Activated gamma-delta T cell treated with Interleukin-2 at 50 U/mL for 16 hours (primary cell): Measurements from ENCODE around the gene SPATA2.
"Not testable (repeated sequence)": the region's sequence is repeated elsewhere in the genome, so short reads cannot be mapped to it uniquely, and the experiment has no call there.

Source experiments
- DNase-seq: peaks from one replicate; pipeline ENCODE4 v3.0.0-alpha.2; 2020

The SPATA2 gene

DNA sequence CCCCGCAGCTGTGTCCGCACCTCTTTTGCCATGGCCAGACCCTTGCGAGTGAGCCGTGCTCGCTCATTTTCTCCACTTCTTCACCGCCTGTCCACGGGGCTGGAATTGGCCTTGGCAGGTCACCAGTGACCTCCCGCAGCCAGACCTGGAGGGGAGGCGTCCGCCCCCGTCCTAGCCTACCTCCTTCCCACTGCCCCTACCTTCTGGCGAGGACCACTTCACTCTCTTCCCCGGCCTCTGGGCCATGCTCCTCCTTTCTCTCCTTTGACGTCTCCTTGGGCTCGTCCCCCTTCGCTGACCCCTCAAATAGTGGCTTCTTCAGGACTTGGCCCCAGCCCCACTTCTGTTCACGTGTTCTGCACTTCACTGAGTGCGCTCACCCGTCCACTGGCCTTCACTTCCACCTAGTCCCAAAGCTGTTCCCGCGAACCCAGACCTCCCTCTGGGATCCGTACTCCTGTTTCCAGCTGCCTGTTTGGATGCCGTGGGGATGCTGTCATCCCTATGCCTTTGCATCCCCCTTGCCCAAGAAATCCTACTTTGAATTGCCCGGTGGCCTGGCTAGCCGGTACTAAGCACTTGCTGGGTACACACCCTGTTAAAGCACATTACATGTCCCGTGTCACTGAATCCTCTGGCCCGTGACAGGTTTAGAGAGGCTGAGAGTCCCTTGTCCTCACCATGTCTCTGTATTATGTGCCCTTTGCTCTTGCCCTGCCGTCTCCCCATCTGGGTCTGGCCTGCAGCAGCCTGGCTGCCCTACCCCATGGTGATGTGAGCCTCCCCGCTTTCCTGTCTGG, 33.0 kb downstream of the SPATA2 start:
- DNase-seq = no peak

DNA sequence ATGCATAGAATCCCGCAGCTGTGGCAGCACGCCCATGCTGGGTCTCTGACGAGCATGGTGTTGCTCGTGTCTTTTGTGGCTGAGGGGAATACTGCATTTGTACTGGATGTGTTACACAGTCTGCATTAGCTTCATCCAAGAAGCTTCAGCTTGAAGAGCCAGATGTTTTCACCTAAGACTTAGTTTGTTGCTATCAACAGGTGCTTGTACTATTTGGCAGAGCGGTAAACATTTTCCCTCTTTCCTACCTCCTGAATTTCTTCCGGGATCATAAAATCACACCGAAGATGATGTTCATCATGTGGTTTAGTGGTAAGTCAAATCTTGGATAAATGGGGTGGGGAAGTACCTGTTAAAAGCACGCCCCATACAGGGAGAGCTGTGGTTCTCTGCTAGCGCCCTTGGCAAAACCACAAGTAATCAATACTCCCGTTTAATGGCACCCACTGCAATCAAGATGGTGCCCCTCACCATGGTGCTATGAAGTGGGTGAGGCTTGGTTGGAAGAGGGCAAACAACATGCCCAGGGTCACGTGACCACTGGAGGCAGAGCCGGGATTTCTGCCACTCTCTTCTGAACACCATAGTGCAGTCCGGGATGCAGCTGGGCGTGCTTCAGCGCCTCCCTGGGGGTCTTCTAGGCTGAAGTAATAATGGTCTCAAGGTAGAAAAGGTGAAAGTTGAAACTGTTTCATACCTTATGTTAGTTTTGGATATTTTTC, 34.4 kb downstream of the SPATA2 start:
- no peak for DNase-seq

GRCh38 chr20:49880177-49880576, 35.2 kb downstream of the SPATA2 start:
- no peak for DNase-seq

DNA sequence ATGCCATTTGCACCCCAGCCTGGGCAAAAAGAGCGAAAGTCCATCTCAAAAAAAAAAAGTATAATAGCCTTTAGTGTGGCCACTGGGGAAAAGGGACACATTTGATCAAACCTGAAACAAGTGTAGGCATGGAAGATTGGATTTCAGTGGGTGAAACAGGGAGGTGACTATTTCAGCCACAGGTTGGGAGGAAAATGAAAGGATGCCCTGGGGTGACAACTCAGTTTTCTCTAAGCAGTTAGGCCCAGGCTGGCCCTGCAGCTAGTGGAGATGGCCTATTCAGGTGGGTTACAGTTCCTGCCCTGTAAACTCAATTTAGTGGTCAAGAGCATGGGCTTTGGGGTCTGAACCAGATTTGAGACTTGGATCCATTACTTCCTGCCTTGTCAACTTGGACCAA, 36.4 kb downstream of the SPATA2 start:
- no peak for DNase-seq

GRCh38 chr20:49877386-49877921, 37.9 kb downstream of the SPATA2 start:
- no peak for DNase-seq

GRCh38 chr20:49874696-49875095, 40.6 kb downstream of the SPATA2 start:
- no peak for DNase-seq

- no peak for DNase-seq
Observed at GRCh38 chr20:49872056-49872455, 43.3 kb downstream of the SPATA2 start.

- DNase-seq = no peak
Observed at GRCh38 chr20:49871391-49871948, 43.9 kb downstream of the SPATA2 start.

DNA sequence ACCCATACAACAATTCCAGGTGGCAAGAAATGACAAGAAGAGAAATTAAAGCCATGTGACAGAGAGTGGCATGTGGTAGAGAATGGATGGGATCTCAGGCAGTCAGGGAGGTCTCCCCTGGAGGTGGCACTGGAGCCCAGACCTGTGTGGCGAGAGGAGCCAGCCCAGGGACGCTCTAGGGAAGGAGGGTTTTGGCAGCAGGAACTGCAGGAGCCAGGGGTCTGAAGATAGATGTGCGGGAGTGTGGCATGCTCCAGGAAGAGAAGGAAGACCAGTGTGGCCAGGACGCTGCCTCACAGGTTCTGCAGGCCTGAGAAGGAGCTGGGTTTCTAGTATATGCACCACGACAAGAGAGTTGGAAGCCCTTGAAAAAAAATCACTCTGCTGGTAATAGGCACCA, 45.1 kb downstream of the SPATA2 start:
- no peak for DNase-seq

- DNase-seq = no peak
Observed at GRCh38 chr20:49868964-49869363, 46.4 kb downstream of the SPATA2 start.

DNA sequence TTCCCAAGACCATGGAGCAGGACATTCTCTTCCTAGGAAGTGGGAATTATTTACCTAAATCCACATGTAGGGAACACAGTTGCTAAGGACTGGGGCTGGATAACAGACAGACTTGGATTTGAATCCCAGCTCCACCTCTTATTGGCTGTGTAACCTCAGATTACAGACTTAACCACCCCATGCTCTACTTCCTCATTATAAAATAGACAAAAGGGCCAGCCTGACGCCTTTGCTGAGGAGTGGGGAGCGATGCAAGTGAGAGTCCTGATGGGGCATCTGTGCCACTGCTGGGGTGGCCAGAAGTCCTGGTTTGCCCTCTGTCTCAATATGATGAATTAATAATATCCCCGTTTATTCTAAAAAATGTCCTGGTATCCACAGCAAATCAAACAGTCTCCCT, 46.8 kb downstream of the SPATA2 start:
- DNase-seq = no peak

DNA sequence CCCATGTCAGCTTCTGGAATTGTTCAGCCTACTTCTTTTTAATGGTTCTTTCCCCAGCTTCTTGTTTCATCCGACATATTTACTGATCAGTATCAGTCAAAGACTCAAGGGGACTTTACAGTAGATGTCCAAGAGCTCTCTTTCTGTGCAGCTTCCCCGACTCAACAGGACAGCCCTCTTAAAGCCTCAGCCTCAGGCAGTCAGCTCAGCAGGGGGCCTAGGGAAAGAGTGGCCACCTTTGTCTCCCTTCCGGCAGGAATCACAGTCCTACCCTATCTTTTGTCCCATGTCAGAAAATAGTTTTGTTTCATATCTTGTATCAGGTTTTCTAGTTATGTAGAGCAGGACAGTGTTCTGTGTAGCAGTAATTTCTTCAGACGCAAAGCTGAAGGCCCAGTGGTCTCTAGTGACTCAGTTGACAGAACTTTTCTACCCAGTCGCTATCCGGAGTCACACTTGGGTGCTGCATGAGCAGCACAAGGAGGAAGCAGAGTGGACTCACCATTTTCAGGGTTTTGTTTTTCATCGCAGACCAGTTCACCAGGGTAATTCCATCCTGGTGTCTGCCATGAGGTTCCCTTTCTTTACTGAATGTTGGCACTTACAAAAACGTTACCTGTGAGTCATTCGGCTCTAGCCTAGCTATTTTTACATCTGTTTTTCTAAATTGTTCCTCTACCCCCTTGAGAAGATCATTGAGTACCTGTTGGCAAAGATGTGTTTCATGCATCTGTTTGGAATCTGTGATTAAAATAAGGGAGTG, 47.7 kb downstream of the SPATA2 start:
- no peak for DNase-seq

GRCh38 chr20:49866051-49866450, 49.3 kb downstream of the SPATA2 start:
- DNase-seq = no peak

DNA sequence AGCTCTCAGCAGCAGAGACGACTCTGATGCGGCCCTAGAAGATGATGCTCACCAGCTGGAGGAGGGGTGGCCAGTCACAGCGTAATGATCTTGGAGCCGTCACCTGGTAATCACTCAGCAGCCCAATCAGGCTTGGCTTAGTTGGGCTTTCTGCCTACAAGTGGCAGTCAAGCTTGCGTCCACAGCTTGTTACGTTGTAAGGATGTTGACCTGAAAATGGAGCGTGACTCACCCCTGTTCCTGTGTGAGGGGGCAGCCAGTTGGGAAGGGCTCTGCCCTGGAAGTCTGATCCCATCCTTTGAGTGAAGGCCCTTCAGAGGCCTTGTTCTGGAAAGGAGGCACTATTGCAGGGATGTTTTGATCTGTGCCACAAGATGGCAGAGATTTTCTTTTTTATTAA, 49.8 kb downstream of the SPATA2 start:
- DNase-seq = no peak

DNA sequence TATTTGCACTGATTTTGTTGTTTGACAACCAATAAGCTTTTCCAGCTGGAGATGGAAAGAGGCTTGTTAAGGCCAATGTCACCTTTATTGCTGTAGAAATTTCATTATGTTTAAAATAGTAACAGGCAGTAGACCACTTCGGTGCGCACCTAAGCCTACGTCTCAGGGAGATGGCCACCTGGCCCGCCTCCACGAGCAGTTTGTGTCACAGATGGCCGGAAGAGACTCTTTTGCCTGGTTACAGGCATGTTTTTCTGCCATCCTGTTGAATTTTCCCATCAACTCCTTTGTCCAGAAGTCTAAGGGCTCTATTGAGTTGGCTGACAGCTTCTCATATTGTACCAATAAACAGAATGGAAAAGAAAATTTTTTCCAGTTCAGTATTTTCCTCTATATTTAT, 51.7 kb downstream of the SPATA2 start:
- DNase-seq = no peak

- DNase-seq = no peak
Observed at GRCh38 chr20:49862607-49863200, 52.6 kb downstream of the SPATA2 start.

DNA sequence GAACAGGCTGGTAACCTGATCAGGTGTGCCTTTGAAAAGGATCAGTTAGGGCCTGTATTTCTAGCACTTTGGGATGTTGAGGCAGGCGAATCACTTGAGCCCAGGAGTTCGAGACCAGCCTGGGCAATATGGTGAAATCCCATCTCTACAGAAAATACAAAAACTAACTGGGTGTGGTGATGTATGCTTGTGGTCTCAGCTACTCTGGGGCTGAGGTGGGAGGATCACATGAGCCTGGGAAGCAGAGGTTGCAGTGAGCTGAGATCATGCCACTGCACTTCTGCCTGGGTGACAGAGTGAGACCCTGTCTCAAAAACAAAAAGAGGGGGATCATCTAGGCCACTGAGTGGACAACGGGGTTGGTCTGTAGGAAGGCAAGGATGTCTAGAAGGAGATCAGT, 54.1 kb downstream of the SPATA2 start:
- not testable (repeated sequence) for DNase-seq

DNA sequence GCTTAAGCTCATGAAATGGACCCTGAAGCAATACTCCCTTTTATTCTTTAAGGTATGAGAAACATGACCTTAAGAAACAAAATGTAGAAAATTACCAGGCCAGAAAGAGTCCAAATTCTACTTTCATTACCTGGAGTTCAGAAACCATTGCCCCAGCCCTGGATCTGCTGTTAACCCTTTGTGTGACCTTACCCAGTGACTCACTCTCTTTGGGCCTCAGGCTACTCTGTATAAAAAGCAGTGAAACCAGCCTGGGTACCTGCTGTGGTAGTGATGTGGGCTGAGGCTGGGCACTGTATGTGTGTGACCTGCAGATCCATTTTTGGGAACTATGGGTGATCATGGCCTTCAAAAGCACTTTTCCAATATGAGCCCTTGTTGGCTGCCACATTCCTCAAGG, 55.5 kb downstream of the SPATA2 start:
- DNase-seq = no peak

- DNase-seq = no peak
Observed at GRCh38 chr20:49859011-49859410, 56.3 kb downstream of the SPATA2 start.

- no peak for DNase-seq
Observed at GRCh38 chr20:49858076-49858585, 57.2 kb downstream of the SPATA2 start.

DNA sequence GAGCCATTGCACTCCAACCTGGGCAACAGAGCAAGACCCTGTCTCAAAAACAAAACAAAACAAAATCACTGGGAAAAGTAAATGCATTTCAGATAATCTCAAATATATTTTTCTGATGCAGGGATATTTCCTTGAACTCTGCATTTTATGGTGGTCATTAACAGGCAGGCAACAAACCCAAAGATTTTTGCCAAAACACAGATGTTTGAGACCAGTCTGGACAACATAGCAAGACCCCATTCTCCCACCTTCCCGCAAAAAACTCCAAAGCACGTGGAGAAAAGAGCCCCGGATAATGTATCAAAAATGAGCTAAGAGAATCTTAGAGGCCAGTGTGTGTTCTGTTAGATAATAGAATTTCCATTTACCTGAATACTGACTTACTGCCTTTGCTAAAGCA, 58.4 kb downstream of the SPATA2 start:
- no peak for DNase-seq

- DNase-seq = no peak
Observed at GRCh38 chr20:49854190-49854875, 61.0 kb downstream of the SPATA2 start.
